WTC11 (cell line): Measurements from ENCODE around the gene THEM5. TPM values are rescaled to one million over a fixed set of nuclear protein-coding genes. Genes with fewer than 3 reads are reported as not detected.
"Not testable (repeated sequence)": the region's sequence is repeated elsewhere in the genome, so short reads cannot be mapped to it uniquely, and the experiment has no call there.

ENCODE experiments used
- ATAC-seq: fragments of 200-7000 bp; cut with Tn5 transposase; 2 replicates; pipeline ENCODE4 v1.10.0; 2021; ENCODE audit warnings: mild to moderate bottlenecking, moderate library complexity
- CTCF ChIA-PET: fragments of 300-600 bp; sonication (Branson Sonifier 250); formaldehyde crosslinking; loops from one replicate; lab custom pipeline; 2021; ENCODE audit warnings: antibody characterized with exemption; lab: Charles Lee
- POLR2A ChIA-PET: fragments of 350-600 bp; sonication (Branson Sonifier 250); formaldehyde crosslinking; loops from one replicate; lab custom pipeline; 2021; ENCODE audit warnings: antibody characterized with exemption; lab: Charles Lee
- DNase-seq: peaks from one replicate; pipeline ENCODE4 v3.0.0; 2021; ENCODE audit warnings: low spot score
- H3K27ac Mint-ChIP-seq: 2 replicates; pipeline ENCODE4 v1.8.0; 2021; ENCODE audit warnings: mixed read lengths
- H3K27me3 Mint-ChIP-seq: 2 replicates; pipeline ENCODE4 v1.8.0; 2021; ENCODE audit warnings: low read depth, mild to moderate bottlenecking, moderate library complexity, mixed read lengths
- H3K36me3 Mint-ChIP-seq: 2 replicates; pipeline ENCODE4 v1.8.0; 2021; ENCODE audit warnings: mixed read lengths
- H3K4me1 Mint-ChIP-seq: 2 replicates; pipeline ENCODE4 v1.8.0; 2022; ENCODE audit warnings: mixed read lengths
- H3K4me3 Mint-ChIP-seq: 2 replicates; pipeline ENCODE4 v1.8.0; 2021; ENCODE audit warnings: mild to moderate bottlenecking, moderate library complexity, mixed read lengths
- H3K9me3 Mint-ChIP-seq: 2 replicates; pipeline ENCODE4 v1.8.0; 2021; ENCODE audit warnings: mixed read lengths
- AR ChIP-seq: fragments of 250-450 bp; sonication (Bioruptor Pico); IDR thresholded peaks from 2 replicates; pipeline ENCODE4 v1.9.0; 2021; ENCODE audit warnings: mild to moderate bottlenecking
- CBFB ChIP-seq: sonication (generic); formaldehyde crosslinking; IDR thresholded peaks from 2 replicates; pipeline ENCODE4 v1.8.1; 2022; ENCODE audit warnings: mild to moderate bottlenecking, low read depth, missing genetic modification reagents
- EMX1 ChIP-seq: fragments of 250-450 bp; sonication (Bioruptor Pico); IDR thresholded peaks from 2 replicates; pipeline ENCODE4 v1.8.0; 2021; ENCODE audit warnings: mild to moderate bottlenecking
- ESRRA ChIP-seq: sonication (generic); formaldehyde crosslinking; IDR thresholded peaks from 2 replicates; pipeline ENCODE4 v1.8.1; 2022; ENCODE audit warnings: mild to moderate bottlenecking, missing genetic modification reagents, borderline replicate concordance
- FOXJ3 ChIP-seq: sonication (generic); formaldehyde crosslinking; IDR thresholded peaks from 2 replicates; pipeline ENCODE4 v1.9.0; 2021; ENCODE audit warnings: missing genetic modification reagents, mild to moderate bottlenecking, borderline replicate concordance
- FOXK1 ChIP-seq: sonication (generic); formaldehyde crosslinking; IDR thresholded peaks from 2 replicates; pipeline ENCODE4 v1.8.0; 2022; ENCODE audit warnings: mild to moderate bottlenecking, moderate library complexity, missing genetic modification reagents
- IRF1 ChIP-seq: sonication (generic); formaldehyde crosslinking; IDR thresholded peaks from 2 replicates; pipeline ENCODE4 v1.8.0; 2023; ENCODE audit warnings: missing genetic modification reagents
- NFATC4 ChIP-seq: fragments of 250-450 bp; sonication (Bioruptor Pico); IDR thresholded peaks from 2 replicates; pipeline ENCODE4 v1.9.0; 2021; ENCODE audit warnings: mild to moderate bottlenecking
- NR2C2 ChIP-seq: sonication (generic); formaldehyde crosslinking; IDR thresholded peaks from 2 replicates; pipeline ENCODE4 v1.8.0; 2022; ENCODE audit warnings: mild to moderate bottlenecking, missing genetic modification reagents
- NR3C1 ChIP-seq: sonication (generic); formaldehyde crosslinking; conservative IDR thresholded peaks from 2 replicates; pipeline ENCODE4 v1.8.1; 2023; ENCODE audit warnings: low read depth, mild to moderate bottlenecking, missing genetic modification reagents
- PRDM15 ChIP-seq: sonication (generic); formaldehyde crosslinking; IDR thresholded peaks from 2 replicates; pipeline ENCODE4 v1.8.0; 2022; ENCODE audit warnings: missing genetic modification reagents
- PREB ChIP-seq: sonication (generic); formaldehyde crosslinking; IDR thresholded peaks from 2 replicates; pipeline ENCODE4 v1.8.1; 2022; ENCODE audit warnings: mild to moderate bottlenecking, missing genetic modification reagents, moderate library complexity, borderline replicate concordance
- SMAD3 ChIP-seq: sonication (generic); formaldehyde crosslinking; IDR thresholded peaks from 2 replicates; pipeline ENCODE4 v1.8.0; 2022; ENCODE audit warnings: missing genetic modification reagents, mild to moderate bottlenecking, borderline replicate concordance
- TEAD1 ChIP-seq: sonication (generic); formaldehyde crosslinking; IDR thresholded peaks from 2 replicates; pipeline ENCODE4 v1.8.0; 2022; ENCODE audit warnings: mild to moderate bottlenecking, missing genetic modification reagents
- TEAD4 ChIP-seq: sonication (generic); formaldehyde crosslinking; IDR thresholded peaks from 2 replicates; pipeline ENCODE4 v1.8.0; 2022; ENCODE audit warnings: mild to moderate bottlenecking, missing genetic modification reagents
- TP53 ChIP-seq: sonication (generic); formaldehyde crosslinking; IDR thresholded peaks from 2 replicates; pipeline ENCODE4 v1.8.1; 2023; ENCODE audit warnings: mild to moderate bottlenecking, missing genetic modification reagents
- USF1 ChIP-seq: sonication (generic); formaldehyde crosslinking; IDR thresholded peaks from 2 replicates; pipeline ENCODE4 v1.8.0; 2022; ENCODE audit warnings: mild to moderate bottlenecking, missing genetic modification reagents
- USF2 ChIP-seq: sonication (generic); formaldehyde crosslinking; IDR thresholded peaks from 2 replicates; pipeline ENCODE4 v1.8.1; 2023; ENCODE audit warnings: mild to moderate bottlenecking, missing genetic modification reagents, moderate library complexity
- ZNF121 ChIP-seq: sonication (generic); formaldehyde crosslinking; IDR thresholded peaks from 2 replicates; pipeline ENCODE4 v1.8.0; 2023; ENCODE audit warnings: missing genetic modification reagents
- ZNF416 ChIP-seq: fragments of 250-450 bp; sonication (Bioruptor Pico); IDR thresholded peaks from 2 replicates; pipeline ENCODE4 v1.9.0; 2021; ENCODE audit warnings: mild to moderate bottlenecking, inconsistent platforms
- ZNF423 ChIP-seq: fragments of 250-450 bp; sonication (Bioruptor Pico); IDR thresholded peaks from 2 replicates; pipeline ENCODE4 v2.1.2; 2022; ENCODE audit warnings: mild to moderate bottlenecking, moderate library complexity
- total RNA-seq: library from RNA; stranded (reverse); gene quantifications from 3 replicates; pipeline ENCODE4 v1.2.3, GENCODE V29; 2021

THEM5 gene
- total RNA-seq, 1 experiment from 2014 or later: not detected

- TF ChIP-seq IRF1 (CRISPR knock-in tag) (no peak), FOXJ3 (CRISPR knock-in tag) (no peak), AR (CRISPR knock-in tag) (no peak)
- H3K36me3 Mint-ChIP-seq: peaks cover 20% of the 10 kb centered on the region
- ATAC-seq (no peak), DNase-seq (no peak)
- no peaks in the 10 kb centered on the region for H3K4me1 Mint-ChIP-seq
- H3K27ac Mint-ChIP-seq: no peak overlapping the region
- ChIA-PET POLR2A (no interaction called here), CTCF (interaction anchor here (2.5 kb wide), 1 partner anchor 114 kb away, joined by 12 read pairs; no protein-coding TSS in a partner anchor)
- no peaks in the 10 kb centered on the region; the same call in 1 of the 2 replicates for H3K27me3 Mint-ChIP-seq
- H3K4me3 Mint-ChIP-seq: no peak overlapping the region
- peaks cover 10% of the 10 kb centered on the region for H3K9me3 Mint-ChIP-seq
Observed at GRCh38 chr1:151887028-151887427, 33.5 kb upstream of the THEM5 start.

- ChIA-PET POLR2A (no interaction called here), CTCF (no interaction called here)
- H3K27ac Mint-ChIP-seq: no peak overlapping the region
- peaks cover 20% of the 10 kb centered on the region for H3K36me3 Mint-ChIP-seq
- ATAC-seq: no peak
- no peak overlapping the region for H3K4me3 Mint-ChIP-seq
- no peak for DNase-seq
- no peak for TF ChIP-seq IRF1 (CRISPR knock-in tag)
- no peak for TF ChIP-seq ESRRA (CRISPR knock-in tag)
- no peak for TF ChIP-seq NFATC4 (CRISPR knock-in tag)
- TF ChIP-seq PREB (CRISPR knock-in tag): no peak
- TF ChIP-seq USF1: no peak
- TF ChIP-seq TEAD4 (CRISPR knock-in tag): no peak
- no peak for TF ChIP-seq NR3C1 (CRISPR knock-in tag)
- no peak for TF ChIP-seq PRDM15 (CRISPR knock-in tag)
- TF ChIP-seq CBFB (CRISPR knock-in tag): no peak
- TF ChIP-seq ZNF423 (CRISPR knock-in tag): no peak
- TF ChIP-seq ZNF416 (CRISPR knock-in tag): no peak
- TF ChIP-seq SMAD3: no peak
- TF ChIP-seq USF2: no peak
- no peak for TF ChIP-seq NR2C2 (CRISPR knock-in tag)
- no peak for TF ChIP-seq FOXJ3 (CRISPR knock-in tag)
- no peak for TF ChIP-seq EMX1 (CRISPR knock-in tag)
- TF ChIP-seq TP53: no peak
- TF ChIP-seq ZNF121: no peak
- no peak for TF ChIP-seq TEAD1 (CRISPR knock-in tag)
- no peak for TF ChIP-seq FOXK1 (CRISPR knock-in tag)
- no peaks in the 10 kb centered on the region; the same call in 1 of the 2 replicates for H3K27me3 Mint-ChIP-seq
- H3K4me1 Mint-ChIP-seq: no peaks in the 10 kb centered on the region
- peaks cover 10% of the 10 kb centered on the region for H3K9me3 Mint-ChIP-seq
Observed at GRCh38 chr1:151885479-151885878, 32.0 kb upstream of the THEM5 start.

GRCh38 chr1:151884879-151885278 is 31.4 kb upstream of the THEM5 start:
- CTCF ChIA-PET: interaction anchor here (0.7 kb wide), 1 partner anchor 49 kb away, joined by 3 read pairs; no protein-coding TSS in a partner anchor

More at GRCh38 chr1:151884879-151885278, 31.4 kb upstream of the THEM5 start:
- peaks cover 10% of the 10 kb centered on the region for H3K9me3 Mint-ChIP-seq
- not testable (repeated sequence) for H3K4me3 Mint-ChIP-seq, ATAC-seq, H3K27me3 Mint-ChIP-seq, H3K4me1 Mint-ChIP-seq, H3K27ac Mint-ChIP-seq, DNase-seq
- POLR2A ChIA-PET: interaction anchor here (0.7 kb wide), 1 partner anchor 117 kb away, joined by 4 read pairs; no protein-coding TSS in a partner anchor
- H3K36me3 Mint-ChIP-seq: peaks cover 20% of the 10 kb centered on the region
